Measurements from ENCODE around the gene NT5C3B. TPM values are rescaled to one million over a fixed set of nuclear protein-coding genes. Genes with fewer than 3 reads are reported as not detected.

NT5C3B gene
- total RNA-seq, 2 experiments from 2014 or later: 52.8 to 56.7 TPM

- Mint-ChIP-seq H3K36me3 (no peaks in the 10 kb centered on the region), H3K27ac (no peak overlapping the region)
Observed at GRCh38 chr17:41803049-41804020, 32.7 kb downstream of the NT5C3B start.

DNA sequence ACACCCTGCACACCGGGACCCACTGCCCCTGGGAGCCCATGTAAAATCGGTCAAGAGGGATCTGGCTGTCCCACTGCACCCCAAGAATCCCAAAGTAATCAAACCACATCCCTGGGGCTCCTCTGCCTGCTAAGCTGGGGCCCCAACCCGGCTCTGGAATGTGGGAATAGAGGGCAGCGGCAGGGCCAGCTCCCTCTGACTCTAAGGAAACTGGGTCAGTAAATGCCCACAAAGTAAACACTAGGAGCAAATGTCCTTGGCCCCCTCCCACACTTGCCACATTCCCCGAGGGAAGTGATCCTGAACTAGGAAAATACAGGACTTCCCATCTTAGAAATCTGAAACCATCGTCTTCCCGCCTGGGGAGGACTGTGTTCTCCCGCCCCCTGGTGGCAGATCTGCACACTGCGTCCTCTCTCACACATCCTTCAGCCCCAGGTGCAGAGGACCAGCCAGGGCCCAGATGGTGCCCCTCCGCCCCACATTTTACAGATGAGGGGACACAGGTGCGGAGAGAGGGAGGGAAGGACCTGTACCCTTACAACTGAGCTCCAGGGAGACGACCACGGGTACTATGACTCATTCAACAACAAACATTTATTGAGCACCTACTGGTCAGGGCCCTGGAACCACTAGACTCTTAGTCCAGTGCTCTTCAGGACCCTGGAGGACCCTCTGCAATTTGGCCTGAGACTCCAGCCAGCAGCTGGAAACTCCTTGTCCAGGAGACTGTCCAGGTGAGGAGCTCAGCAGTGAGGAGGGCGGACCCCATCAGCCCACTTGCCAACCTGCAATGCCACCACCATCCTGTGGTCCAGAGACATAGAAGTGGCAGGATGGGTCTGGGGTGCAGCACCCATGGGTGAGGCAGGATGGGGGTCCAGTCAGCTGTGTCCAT, 34.4 kb downstream of the NT5C3B start:
- Mint-ChIP-seq H3K27me3 (no peaks in the 10 kb centered on the region), H3K9me3 (no peaks in the 10 kb centered on the region), H3K4me1 (peaks cover 4% of the 10 kb centered on the region), H3K36me3 (no peaks in the 10 kb centered on the region), H3K27ac (no peak overlapping the region), H3K4me3 (no peak overlapping the region)
- DNase-seq: peak; percentile 62

More at GRCh38 chr17:41803049-41804020, 32.7 kb downstream of the NT5C3B start:
- Mint-ChIP-seq H3K4me1 (peaks cover 4% of the 10 kb centered on the region), H3K9me3 (no peaks in the 10 kb centered on the region), H3K4me3 (no peak overlapping the region), H3K27me3 (no peaks in the 10 kb centered on the region)
- DNase-seq: no peak

- Mint-ChIP-seq H3K9me3 (no peaks in the 10 kb centered on the region), H3K27me3 (no peaks in the 10 kb centered on the region), H3K4me1 (peaks cover 4% of the 10 kb centered on the region), H3K36me3 (no peaks in the 10 kb centered on the region), H3K4me3 (no peak overlapping the region), H3K27ac (no peak overlapping the region)
- no peak for DNase-seq
Observed at GRCh38 chr17:41800601-41801373, 35.2 kb downstream of the NT5C3B start.

DNA sequence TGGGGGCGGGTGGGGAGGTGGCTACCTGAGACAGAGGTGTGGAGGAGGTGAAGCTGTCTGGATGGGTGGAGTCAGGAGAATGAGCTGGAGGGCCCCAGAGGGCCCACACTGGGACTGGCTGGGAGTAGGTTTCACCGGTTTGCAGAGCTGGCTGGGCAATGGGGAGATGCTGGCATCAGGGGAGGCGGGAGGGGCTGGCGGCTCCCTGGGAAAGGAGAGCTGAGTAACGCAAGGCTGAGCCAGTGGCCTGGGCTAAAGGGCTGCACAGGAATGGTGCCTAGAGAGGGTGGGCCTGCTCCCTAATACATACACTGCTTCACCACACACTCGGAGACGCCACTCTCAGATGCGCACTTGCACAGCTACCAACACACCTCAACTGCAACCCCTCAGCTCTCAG, 36.7 kb downstream of the NT5C3B start:
- H3K27me3 Mint-ChIP-seq: no peaks in the 10 kb centered on the region
- H3K9me3 Mint-ChIP-seq: no peaks in the 10 kb centered on the region
- no peaks in the 10 kb centered on the region for H3K36me3 Mint-ChIP-seq
- H3K4me1 Mint-ChIP-seq: peaks cover 4% of the 10 kb centered on the region
- no peak overlapping the region for H3K27ac Mint-ChIP-seq
- H3K4me3 Mint-ChIP-seq: no peak overlapping the region
- no peak for DNase-seq

GRCh38 chr17:41797377-41797776, 38.7 kb downstream of the NT5C3B start:
- H3K36me3 Mint-ChIP-seq: no peaks in the 10 kb centered on the region
- no peak for DNase-seq
- no peak overlapping the region for H3K4me3 Mint-ChIP-seq
- no peaks in the 10 kb centered on the region for H3K27me3 Mint-ChIP-seq
- peaks cover 4% of the 10 kb centered on the region for H3K4me1 Mint-ChIP-seq
- no peak overlapping the region for H3K27ac Mint-ChIP-seq
- no peaks in the 10 kb centered on the region for H3K9me3 Mint-ChIP-seq

DNA sequence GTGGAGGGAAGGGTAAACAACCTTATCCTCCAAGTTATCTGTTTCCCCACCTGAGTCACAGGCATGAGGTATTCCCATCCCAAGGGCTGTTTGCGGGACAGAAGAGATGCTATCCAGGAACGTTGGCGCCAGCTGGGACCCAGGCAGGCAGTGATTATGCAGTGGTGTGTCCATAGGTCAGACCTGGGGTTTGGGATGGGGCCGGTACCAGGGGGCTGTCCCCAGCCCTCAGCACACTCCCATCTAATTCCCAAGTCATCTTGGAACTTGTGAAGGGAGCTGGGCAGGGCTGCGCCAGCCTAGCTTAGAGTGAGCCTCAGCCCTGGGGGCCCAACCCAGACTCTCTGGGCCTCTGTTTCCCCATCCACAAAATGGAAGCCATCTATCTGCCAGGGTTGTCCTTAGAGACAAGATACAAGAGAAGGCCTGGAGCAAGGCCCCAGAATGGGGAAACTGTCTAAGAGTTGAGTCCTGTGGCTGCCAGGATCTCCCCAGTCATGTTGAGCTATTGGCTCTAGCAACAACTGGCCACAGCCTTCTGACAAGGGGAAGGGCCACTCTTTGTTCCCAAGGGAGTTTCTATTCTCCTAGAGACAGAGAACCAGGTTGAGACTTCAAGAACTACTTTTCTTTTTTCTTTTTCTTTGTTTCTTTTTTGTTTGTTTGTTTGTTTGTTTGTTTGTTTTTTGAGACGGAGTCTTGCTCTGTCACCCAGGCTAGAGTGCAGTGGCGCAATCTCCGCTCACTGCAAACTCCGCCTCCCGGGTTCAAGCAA, 39.7 kb downstream of the NT5C3B start:
- no peaks in the 10 kb centered on the region for H3K4me1 Mint-ChIP-seq
- H3K9me3 Mint-ChIP-seq: no peaks in the 10 kb centered on the region
- H3K27me3 Mint-ChIP-seq: no peaks in the 10 kb centered on the region
- H3K27ac Mint-ChIP-seq: no peak overlapping the region
- no peak overlapping the region for H3K4me3 Mint-ChIP-seq
- DNase-seq: no peak
- H3K36me3 Mint-ChIP-seq: no peaks in the 10 kb centered on the region

- no peak for DNase-seq
- Mint-ChIP-seq H3K27ac (no peak overlapping the region), H3K36me3 (no peaks in the 10 kb centered on the region), H3K9me3 (no peaks in the 10 kb centered on the region), H3K27me3 (peaks cover 5% of the 10 kb centered on the region), H3K4me3 (no peak overlapping the region), H3K4me1 (no peaks in the 10 kb centered on the region)
Observed at GRCh38 chr17:41794540-41794975, 41.5 kb downstream of the NT5C3B start.

- Mint-ChIP-seq H3K36me3 (no peaks in the 10 kb centered on the region), H3K4me3 (no peak overlapping the region), H3K27me3 (peaks cover 5% of the 10 kb centered on the region), H3K9me3 (no peaks in the 10 kb centered on the region), H3K4me1 (peaks cover 3% of the 10 kb centered on the region), H3K27ac (no peak overlapping the region)
- no peak for DNase-seq
Observed at GRCh38 chr17:41793784-41794539, 42.1 kb downstream of the NT5C3B start.

DNA sequence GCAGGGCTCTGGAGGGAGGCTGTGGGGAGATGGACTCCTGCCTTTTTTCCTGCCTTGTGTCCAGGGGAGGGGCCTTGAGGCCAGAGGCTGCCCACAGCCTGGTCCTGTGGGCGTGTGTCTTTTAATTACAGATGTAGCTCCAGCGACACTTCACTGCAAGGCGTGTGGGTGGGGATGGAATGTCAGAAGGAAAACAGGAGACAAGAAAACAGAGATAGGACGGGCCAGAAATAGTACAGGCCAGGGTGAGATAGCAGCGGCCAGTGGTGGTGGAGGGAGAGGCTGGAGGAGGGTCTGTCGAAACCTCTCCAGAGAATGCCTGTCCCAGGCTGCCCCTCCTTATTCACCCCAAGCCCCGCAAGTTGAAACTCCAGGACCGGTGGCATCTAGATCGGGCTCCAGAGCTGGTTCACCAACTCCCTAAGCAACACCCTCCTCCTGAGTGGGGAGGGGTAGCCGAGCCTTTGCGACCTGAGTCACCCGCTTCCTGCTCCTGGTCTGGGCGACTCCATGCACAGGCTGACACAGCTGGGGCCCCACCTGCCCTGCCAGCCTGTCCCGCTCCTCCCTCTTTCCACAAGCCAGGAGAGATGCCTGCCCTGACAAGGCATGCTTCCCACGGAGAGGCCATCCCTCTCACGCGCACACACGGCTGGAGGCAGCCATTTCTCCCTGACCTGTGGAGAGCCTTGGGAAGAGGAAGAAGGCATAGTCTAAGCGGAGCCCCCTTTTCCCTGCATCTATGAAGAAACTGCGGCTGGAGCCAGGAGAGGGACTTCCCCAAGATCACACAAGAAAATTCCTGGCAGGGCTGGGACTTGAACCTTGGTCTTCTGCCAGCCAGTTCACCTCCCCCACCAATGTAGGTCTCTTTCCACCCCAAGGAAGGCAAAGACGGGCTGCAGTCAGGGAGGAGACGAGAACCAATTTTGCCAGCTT, 42.9 kb downstream of the NT5C3B start:
- Mint-ChIP-seq H3K36me3 (no peaks in the 10 kb centered on the region), H3K4me3 (no peak overlapping the region), H3K9me3 (no peaks in the 10 kb centered on the region), H3K27ac (no peak overlapping the region), H3K27me3 (peaks cover 5% of the 10 kb centered on the region), H3K4me1 (peaks cover 11% of the 10 kb centered on the region)
- DNase-seq: no peak

GRCh38 chr17:41787021-41787418, 49.0 kb downstream of the NT5C3B start:
- Mint-ChIP-seq H3K36me3 (no peaks in the 10 kb centered on the region), H3K4me1 (peaks cover 29% of the 10 kb centered on the region), H3K4me3 (peak overlapping the region; percentile 45), H3K27ac (no peak overlapping the region), H3K9me3 (no peaks in the 10 kb centered on the region), H3K27me3 (peaks cover 35% of the 10 kb centered on the region)
- DNase-seq: no peak

DNA sequence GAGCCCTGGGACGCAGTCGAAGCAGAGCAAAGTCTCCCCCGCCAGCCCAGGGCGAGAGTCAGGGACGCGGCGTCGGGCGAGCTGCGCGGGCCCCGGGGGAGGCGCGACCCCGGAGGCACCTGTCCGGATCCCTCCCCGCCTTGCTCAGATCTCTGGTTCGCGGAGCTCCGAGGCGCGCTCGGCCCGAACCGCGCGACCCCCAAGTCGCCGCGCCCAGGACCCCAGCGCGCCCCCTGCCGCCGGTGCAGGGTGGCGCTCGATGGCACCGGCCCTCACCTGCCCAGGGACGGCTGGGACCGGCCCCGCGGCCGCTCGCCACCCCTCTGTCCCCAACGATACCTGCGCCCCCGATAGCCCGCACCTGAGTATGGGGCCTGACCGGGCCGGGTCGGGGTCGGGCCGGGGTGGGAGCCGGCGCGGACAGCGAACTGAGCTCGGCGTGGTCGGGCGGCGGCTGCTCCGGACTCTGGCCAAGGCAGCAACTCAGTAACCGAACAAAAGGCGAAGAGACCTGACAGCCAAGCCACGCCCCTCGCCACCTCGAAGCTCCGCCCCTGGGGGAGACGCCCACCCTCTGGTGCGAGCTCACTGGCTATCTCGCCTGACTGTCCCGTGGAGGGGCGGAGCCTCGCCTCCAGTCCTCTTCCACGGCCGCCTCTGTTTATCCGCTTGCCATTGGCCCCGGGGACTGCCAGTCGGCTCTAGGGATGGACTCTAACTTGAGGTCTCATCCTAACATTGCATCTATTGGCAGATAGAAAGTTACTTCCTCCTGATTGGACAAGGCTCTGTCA, 49.6 kb downstream of the NT5C3B start, which contains the start of gene JUP:
TSS of gene JUP (minus strand) at position 485 of the 794 bp plus-strand sequence. CDS start 14,857 bp downstream, outside the sequence.
- H3K27me3 Mint-ChIP-seq: peaks cover 36% of the 10 kb centered on the region
- H3K4me1 Mint-ChIP-seq: peaks cover 29% of the 10 kb centered on the region
- no peaks in the 10 kb centered on the region for H3K36me3 Mint-ChIP-seq
- H3K27ac Mint-ChIP-seq: no peak within 1 kb of the TSS
- H3K9me3 Mint-ChIP-seq: no peaks in the 10 kb centered on the region
- peak within 1 kb of the TSS; percentile 45 for H3K4me3 Mint-ChIP-seq
- peak; percentile 93 for DNase-seq

- H3K36me3 Mint-ChIP-seq: no peaks in the 10 kb centered on the region
- no peak overlapping the region for H3K27ac Mint-ChIP-seq
- peaks cover 39% of the 10 kb centered on the region for H3K27me3 Mint-ChIP-seq
- no peak for DNase-seq
- peak overlapping the region; percentile 22 for H3K4me3 Mint-ChIP-seq
- no peaks in the 10 kb centered on the region for H3K9me3 Mint-ChIP-seq
- H3K4me1 Mint-ChIP-seq: peaks cover 29% of the 10 kb centered on the region
Observed at GRCh38 chr17:41785859-41786226, 50.2 kb downstream of the NT5C3B start.
